Anterior cingulate cortex (tissue), 58 donors: Measurements from ENCODE around the gene RAB11FIP4.
A peak's percentile ranks its signal among the peaks of the same experiment; 100 is the strongest.

Experiments used
- DNase-seq, 58 donors: peaks; one replicate each; lab custom pipeline; 2025; lab: John Stamatoyannopoulos, UW

RAB11FIP4 gene

DNA sequence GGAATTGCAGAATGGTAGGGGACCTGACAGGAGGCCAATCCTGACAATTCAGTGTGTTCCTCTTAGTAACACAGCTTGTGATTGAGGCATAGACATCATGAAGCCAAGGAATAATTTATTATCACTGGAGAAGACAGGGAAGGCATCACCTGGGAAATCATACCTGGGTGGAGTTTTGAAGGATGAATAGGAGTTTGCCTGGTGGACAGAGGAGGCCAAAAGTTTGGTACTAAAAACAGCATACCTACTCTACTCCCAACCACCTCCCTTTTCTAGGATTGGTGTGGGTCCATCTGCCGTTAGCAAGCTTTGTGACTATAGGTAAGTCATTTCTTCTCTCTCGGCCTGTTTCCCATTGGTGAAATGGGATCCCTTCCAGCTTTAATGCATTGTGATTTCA lies 88.0 kb downstream of the RAB11FIP4 start:
- DNase-seq, result no peak

GRCh38 chr17:31480067-31480466 lies 88.6 kb downstream of the RAB11FIP4 start:
- no peak for DNase-seq

DNA sequence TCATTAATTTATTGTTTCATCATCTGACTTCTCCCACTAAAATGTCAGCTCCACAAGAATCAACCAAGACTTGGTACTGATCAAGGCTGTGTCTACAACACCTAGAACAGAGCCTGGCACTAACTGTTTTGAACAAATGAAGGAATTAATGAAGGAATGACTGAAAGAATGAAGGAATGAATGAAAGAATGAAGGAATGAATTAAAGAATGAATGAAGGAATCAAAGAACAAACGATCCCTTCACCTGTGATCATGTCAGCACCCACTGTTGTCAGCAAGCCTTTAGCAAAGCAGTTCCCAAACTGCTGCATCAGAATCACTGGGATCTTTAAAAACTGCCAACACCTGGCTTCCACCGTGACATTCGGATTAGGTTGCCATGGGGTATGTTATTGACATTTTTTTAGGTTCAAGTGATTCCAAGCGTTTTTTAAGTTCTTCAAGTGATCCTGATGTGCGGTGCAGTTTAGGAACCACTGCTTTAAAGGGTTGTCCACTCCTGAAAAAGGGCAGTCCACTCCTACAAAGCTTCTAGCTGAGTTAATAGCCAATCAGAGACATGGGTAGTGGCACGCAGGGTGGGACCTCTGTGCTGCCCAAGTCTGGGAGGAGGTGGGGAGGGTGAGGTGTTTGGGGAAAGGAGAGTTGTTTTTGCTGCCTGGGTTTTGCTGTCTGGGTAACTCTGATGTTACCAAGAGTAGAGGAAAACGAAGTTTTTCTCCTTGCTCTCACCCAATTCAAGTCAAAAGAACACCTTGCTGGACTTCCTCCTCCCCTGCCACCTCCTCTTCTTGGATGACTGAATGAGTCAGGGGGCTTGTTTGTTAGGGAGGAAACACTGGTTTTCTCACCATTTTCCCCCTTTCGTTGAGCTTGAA lies 89.7 kb downstream of the RAB11FIP4 start:
- no peak for DNase-seq

- DNase-seq, result no peak
Measured at GRCh38 chr17:31481783-31482081, 90.3 kb downstream of the RAB11FIP4 start.

DNA sequence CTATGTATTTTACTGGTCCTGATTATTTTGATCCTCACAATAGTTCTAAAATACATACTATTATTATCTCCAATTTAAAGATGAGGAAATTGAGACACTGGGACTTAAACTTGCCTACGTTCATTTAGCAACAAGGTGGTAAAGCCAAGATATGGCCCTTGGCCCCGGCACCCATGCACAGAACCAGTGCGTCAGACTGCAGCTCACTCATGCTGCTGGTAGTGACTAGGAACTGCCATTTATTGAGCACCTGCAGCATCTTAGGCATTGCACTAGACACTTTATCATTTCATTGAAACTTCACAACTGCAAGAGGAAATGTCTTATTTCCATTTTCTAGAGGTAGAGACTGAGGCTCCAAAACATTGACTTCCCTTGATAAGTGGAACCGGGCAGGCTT lies 93.3 kb downstream of the RAB11FIP4 start:
- DNase-seq, result no peak

- peak in 18 of 58 donors; percentile 7 to 50 (median 25) for DNase-seq
Measured at GRCh38 chr17:31486351-31487062, 95.0 kb downstream of the RAB11FIP4 start.

DNA sequence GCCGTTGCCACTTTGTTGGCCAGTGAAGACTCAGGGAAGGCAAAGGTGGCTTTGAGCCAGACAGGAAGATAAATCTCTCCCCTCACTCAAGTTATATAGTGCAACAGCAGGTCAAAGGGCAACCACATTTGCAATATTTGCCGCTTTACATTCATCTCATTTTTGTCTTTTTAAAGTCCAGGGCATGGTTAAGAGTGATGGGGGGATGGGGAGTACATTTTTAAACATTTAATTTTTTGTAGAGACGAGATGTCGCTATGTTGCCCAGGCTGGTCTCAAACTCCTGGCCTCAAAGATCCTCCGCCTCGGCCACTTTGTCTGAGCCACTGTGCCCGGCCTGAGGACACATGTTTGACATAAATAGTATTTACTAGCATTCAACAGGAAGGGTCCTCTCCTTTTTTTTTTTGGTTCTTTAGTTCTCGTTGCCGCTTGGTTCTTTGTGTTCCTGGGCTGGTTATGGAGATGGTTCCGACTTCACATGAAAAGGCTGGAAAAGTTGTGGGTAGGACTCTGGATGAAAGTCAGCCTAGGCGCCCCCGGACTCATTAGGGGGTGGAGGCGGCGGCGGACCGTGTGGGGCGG lies 95.7 kb downstream of the RAB11FIP4 start:
- no peak for DNase-seq

- DNase-seq, result peak in 54 of 58 donors; percentile 39 to 94 (median 78)
Measured at GRCh38 chr17:31487648-31488263, 96.3 kb downstream of the RAB11FIP4 start.

DNA sequence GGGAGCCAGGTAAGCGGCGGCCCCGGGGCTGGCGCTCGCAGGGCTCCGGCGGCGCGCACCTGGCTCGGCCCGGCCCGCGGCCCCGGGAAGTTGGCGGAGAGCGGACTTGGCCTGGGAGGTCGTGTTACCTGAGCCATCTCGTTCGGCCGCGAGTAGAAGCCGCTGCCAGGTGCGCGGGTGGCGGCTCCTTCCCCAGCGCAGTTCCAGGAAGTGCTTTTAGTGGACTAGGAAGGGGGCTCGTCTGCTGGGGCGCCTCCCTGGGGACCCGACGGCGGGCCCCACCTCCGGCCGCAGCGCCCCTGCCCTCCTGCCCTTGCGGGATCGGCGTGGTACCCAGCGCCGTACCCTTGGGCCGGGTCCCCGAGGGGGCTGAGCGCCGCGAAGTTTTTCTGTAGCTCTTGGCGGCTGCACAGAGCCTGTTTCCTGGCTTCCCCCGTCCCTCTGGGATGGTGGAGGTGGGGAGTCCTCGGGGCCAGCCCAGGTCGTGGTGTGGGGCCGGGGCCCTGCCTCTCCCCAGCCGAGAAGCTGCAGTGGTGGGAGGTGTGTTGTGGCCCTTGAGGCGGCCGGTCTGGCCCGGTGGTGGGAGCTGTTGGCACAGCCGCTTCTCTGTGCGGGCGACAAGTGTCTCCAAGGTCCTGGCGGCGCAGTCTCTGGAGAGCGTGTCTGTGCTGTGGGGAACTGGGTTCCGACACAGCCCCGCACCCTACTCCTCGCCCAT lies 96.9 kb downstream of the RAB11FIP4 start:
- peak in 18 of 58 donors; percentile 14 to 47 (median 25) for DNase-seq

- DNase-seq, result no peak
Measured at GRCh38 chr17:31488982-31489294, 97.5 kb downstream of the RAB11FIP4 start.

DNA sequence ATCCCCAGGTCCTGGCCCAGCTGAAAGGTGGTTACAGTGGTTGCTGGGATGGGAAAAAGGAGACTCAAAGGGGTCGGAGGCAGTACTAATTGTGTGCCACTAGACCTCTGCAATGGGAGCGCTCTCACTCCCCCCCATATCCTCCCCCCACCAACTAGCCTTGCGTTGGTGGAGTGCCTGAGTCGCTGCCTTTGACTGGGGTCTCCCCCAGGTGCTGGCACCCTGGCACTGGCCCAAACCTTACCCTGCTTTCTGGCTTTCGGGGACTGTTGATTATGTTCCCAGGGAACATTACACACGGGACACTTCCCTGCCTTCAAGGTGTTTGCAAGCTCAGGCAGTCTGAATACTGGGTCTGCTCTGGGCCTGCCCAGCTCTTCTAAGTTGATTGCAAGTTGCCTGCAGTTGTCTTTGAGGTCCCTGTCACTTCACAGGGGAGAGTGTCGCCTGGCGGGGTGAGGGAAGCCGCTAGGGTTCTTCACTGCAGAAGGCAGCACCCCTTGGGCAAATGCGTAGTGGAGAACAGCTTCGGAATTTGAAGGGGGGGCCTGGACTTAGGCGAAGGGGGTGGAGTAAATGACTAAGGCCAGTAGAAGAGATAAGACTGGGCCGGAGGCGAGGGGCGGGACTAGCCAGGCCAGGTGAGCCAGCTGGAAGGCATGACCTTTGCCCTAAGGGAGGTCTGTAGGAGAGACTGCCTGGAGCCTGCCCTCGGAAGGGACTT lies 98.0 kb downstream of the RAB11FIP4 start:
- DNase-seq, result no peak

GRCh38 chr17:31490019-31490650 lies 98.7 kb downstream of the RAB11FIP4 start:
- DNase-seq, result no peak

DNA sequence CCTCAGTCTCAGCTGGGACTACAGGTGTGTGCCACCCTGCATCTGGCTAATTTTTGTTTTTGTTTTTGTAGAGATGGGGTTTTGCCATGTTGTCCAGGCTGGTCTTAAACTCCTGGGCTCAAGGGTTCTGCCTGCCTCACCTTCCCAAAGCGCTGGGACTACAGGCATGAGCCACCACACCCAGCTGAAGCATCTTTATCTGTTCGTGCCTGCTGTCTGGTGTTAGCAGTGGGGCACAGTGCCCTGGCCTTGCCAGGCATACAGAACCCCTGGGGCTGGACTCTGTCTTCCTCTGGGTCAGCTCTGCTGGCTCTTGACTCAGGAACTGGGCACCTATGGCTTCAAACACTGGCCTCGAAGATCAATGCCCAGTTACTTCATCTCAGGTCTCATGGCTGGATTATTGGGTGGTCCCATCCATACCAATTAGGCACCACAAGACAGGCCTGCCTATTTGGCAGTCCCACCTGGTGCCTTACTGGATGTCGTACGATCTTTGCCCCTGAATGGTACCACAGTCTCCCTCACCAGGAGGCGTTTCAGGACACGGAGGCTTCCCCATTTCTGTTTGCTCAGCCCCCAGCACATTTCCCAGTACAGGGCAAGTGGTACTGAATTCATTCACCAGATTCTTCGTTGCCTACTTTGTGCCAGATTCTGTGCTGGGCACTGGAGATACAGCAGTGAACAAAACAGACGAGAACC lies 99.3 kb downstream of the RAB11FIP4 start:
- DNase-seq, result no peak

DNA sequence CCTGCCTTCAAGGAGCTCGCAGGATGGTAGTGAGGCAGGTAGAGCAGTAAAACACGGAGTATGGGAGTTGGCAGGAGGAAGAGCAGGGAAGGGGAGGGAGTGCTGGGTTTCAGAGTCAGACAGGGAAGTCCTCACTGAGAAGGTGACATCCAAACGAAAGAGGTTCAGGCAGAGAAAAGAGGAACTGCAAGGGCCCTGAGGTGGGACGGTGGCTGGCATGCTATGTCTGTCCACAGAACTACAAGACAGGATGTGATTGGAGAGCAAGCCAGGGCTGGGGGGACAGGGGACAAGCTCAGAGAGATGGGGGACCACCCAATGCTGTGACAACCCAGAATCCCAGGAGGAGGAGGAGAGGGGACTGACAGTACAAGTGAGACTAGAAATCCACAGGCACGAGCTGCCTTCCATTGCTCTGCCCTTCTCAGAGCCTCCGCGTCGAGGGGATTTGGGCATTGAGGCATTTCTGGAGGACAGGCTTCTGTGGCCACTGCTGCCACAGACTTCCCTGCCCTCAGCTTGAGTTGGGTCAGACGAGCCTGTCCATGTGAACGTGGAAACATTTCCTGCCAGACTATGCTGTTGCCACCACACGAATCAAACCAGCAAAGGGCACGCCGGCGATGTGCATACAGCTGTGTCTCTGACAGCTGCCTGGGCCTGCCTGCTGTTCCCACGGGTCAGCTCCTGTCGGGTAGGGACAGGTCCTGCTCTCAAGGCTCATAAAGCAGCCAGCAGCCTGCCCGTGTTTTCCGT lies 100.1 kb downstream of the RAB11FIP4 start:
- DNase-seq, result no peak

DNA sequence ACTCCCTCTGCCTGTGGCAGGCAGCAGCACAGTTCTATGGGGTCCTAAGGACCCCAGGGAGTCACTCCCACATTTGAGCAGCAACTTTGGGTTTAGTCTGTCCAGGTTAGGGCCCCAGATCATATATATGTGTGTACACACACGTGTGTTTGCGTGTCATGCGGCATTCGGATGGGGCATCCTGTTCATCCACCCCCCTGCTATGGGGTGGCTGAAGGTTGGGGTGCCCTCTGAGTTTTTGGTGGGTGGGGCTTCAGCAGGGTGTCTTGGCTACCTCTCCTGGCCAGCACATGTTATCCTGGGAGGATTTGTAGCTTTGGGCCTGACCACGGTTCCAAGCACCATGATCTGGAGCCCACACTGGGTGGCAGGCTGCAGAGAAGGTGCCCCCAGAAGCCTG lies 100.7 kb downstream of the RAB11FIP4 start:
- no peak for DNase-seq

DNA sequence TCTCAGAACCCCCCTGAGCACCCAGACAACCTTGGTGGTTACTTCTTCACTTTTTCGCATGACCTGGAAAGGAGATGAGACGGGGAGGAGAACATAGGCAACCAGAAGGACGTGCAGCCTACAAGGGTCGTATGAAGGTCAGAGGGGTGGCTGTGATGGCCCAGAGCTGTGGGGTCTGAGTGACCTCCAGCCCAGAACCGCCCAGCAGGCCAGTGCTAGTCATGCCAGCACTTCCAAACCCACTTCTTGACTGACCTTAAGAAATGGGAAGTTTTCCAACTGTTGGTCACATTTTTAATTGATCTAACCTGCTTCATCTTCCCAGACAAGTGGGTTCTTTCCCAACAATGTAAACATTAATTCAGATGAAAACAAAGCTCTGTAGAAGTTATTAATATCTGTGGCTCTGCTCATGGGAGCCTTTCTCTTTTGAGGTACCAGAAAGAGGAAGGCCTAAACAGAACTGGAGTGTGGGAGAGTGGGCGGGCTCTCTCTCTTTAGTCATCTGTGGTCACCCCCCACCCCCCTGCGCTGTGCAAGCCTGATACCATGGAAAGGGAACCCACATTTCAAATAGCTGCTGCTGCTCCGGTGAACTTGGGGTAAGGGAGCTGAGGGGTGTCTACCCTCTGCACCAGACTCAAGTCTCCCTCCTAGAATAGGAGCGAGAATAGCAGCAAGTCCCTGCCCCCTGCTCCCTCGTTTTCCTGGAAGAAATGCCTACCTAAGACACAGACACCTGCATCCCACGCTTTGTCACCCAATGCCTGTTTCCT lies 101.6 kb downstream of the RAB11FIP4 start:
- DNase-seq, result peak in 17 of 58 donors; percentile 10 to 49 (median 23)

DNA sequence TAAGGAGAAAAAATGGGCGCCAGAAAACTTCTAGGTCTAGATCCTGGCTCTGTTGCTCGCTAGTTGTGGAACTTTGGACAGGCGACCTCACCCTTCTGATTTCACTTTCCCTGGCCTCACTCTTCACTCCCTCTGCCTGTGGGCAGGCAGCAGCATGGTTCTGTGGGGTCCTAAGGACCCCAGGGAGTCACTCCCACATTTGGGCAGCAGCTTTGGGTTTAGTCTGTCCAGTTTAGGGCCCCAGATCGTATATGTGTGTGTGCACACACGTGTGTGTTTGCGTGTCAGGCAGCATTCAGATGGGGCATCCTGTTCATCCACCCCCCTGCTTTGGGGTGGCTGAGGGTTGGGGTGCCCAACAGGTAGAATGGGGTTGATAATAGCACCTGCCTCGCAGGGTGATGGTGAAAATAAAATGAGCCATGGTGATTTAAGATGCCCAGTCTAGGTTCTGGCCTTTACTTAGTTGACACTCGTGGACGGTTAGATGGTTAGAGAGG lies 102.2 kb downstream of the RAB11FIP4 start:
- no peak for DNase-seq
